Fibroblast of upper back skin (primary cell): Measurements from ENCODE around the gene VEPH1.

Experiments used
- DNase-seq: peaks from one replicate; pipeline ENCODE4 v3.0.0-alpha.2; 2013

Gene VEPH1

GRCh38 chr3:157472648-157473047, 30.6 kb downstream of the VEPH1 start:
- no peak for DNase-seq

- no peak for DNase-seq
Observed at GRCh38 chr3:157471064-157471463, 32.2 kb downstream of the VEPH1 start.

GRCh38 chr3:157469561-157470294, 33.5 kb downstream of the VEPH1 start:
- DNase-seq: no peak

- no peak for DNase-seq
Observed at GRCh38 chr3:157467200-157467599, 36.0 kb downstream of the VEPH1 start.

- DNase-seq: peak; percentile 35
Observed at GRCh38 chr3:157465741-157466140, 37.5 kb downstream of the VEPH1 start.

GRCh38 chr3:157464321-157464720, 38.9 kb downstream of the VEPH1 start:
- DNase-seq: no peak

GRCh38 chr3:157463816-157464215, 39.4 kb downstream of the VEPH1 start:
- DNase-seq: no peak

- DNase-seq: peak; percentile 92
Observed at GRCh38 chr3:157460253-157460652, 43.0 kb downstream of the VEPH1 start.

- DNase-seq: no peak
Observed at GRCh38 chr3:157459706-157460105, 43.5 kb downstream of the VEPH1 start.

GRCh38 chr3:157453824-157454223, 49.4 kb downstream of the VEPH1 start:
- no peak for DNase-seq

- no peak for DNase-seq
Observed at GRCh38 chr3:157452097-157452496, 51.1 kb downstream of the VEPH1 start.

GRCh38 chr3:157447026-157447694, 56.1 kb downstream of the VEPH1 start:
- DNase-seq: peak; percentile 80

- peak; percentile 66 for DNase-seq
Observed at GRCh38 chr3:157445857-157446256, 57.4 kb downstream of the VEPH1 start.

- no peak for DNase-seq
Observed at GRCh38 chr3:157444797-157445184, 58.4 kb downstream of the VEPH1 start.

- DNase-seq: peak; percentile 69
Observed at GRCh38 chr3:157443905-157444796, 59.1 kb downstream of the VEPH1 start.

GRCh38 chr3:157442729-157443128, 60.5 kb downstream of the VEPH1 start:
- no peak for DNase-seq

GRCh38 chr3:157441102-157441624, 62.1 kb downstream of the VEPH1 start:
- DNase-seq: no peak

GRCh38 chr3:157438194-157438730, 65.0 kb downstream of the VEPH1 start:
- no peak for DNase-seq

GRCh38 chr3:157436583-157437291, 66.5 kb downstream of the VEPH1 start, which contains the start of gene PTX3:
TSS of gene PTX3 (plus strand) at chr3:157436850. CDS start at chr3:157436934, 84 bp downstream.
- DNase-seq: peak; percentile 96

GRCh38 chr3:157429708-157430107, 73.5 kb downstream of the VEPH1 start:
- DNase-seq: no peak

- DNase-seq: peak; percentile 64
Observed at GRCh38 chr3:157428853-157429252, 74.4 kb downstream of the VEPH1 start.

- no peak for DNase-seq
Observed at GRCh38 chr3:157427901-157428300, 75.3 kb downstream of the VEPH1 start.
